GM13976 (cell line): ENCODE measurements around the gene CTR9.

Source experiments
- DNase-seq: peaks from one replicate; pipeline ENCODE4 v3.0.0; 2012; ENCODE audit warnings: low spot score
- in situ Hi-C: fragments of 300-500 bp; cut with MboI; formaldehyde crosslinking; loops from one replicate; pipeline ENCODE4 v1.12.0; 2022; ENCODE audit warnings: low sequenced_read_pairs, mixed read lengths, inconsistent platforms; ENCODE audit not compliant: unreplicated experiment
- TF ChIP-seq, protein P1 (sequence below): IDR thresholded peaks from 2 replicates; pipeline ENCODE4 v1.5.1; 2012; ENCODE audit warnings: borderline replicate concordance, mild to moderate bottlenecking; ENCODE audit not compliant: insufficient read depth; ENCODE audit errors: extremely low read depth, missing control alignments, control extremely low read depth

CTR9 gene

DNA sequence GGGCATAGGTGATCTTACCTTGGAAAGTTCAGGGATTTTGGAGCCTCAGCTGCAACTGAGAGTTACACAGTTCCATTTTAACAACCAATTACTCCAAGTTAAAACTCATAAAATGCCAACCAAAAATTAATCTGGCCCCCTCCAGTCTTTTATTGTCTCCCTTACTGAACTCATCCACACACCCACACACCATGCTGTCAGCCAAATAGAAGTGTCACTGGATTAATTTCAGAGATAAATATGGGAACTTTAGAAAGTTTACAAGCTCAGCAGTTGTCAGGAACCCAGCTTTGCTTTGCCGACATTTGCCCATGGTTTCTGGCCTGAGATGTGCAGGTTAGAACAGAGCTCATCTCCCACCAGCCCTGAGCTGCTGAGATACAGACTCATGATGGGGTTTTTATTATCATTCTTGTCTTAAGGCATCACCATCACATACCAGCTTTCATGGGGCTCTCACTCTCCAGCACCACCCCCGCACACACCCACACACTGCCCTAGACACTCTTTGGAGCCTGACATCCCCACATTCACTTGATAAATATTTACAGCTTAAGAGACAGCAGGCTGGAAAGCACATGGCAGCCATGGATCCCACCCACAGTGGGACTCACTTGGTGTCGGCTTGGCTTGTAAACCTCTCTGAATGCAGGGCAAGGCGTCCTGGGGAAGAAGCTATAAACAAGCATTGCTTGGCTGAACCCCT is 23.7 kb upstream of the CTR9 start:
- DNase-seq: no peak
- in situ Hi-C loops: no loop called here
- TF ChIP-seq, protein P1, sequence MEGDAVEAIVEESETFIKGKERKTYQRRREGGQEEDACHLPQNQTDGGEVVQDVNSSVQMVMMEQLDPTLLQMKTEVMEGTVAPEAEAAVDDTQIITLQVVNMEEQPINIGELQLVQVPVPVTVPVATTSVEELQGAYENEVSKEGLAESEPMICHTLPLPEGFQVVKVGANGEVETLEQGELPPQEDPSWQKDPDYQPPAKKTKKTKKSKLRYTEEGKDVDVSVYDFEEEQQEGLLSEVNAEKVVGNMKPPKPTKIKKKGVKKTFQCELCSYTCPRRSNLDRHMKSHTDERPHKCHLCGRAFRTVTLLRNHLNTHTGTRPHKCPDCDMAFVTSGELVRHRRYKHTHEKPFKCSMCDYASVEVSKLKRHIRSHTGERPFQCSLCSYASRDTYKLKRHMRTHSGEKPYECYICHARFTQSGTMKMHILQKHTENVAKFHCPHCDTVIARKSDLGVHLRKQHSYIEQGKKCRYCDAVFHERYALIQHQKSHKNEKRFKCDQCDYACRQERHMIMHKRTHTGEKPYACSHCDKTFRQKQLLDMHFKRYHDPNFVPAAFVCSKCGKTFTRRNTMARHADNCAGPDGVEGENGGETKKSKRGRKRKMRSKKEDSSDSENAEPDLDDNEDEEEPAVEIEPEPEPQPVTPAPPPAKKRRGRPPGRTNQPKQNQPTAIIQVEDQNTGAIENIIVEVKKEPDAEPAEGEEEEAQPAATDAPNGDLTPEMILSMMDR: no peak

DNA sequence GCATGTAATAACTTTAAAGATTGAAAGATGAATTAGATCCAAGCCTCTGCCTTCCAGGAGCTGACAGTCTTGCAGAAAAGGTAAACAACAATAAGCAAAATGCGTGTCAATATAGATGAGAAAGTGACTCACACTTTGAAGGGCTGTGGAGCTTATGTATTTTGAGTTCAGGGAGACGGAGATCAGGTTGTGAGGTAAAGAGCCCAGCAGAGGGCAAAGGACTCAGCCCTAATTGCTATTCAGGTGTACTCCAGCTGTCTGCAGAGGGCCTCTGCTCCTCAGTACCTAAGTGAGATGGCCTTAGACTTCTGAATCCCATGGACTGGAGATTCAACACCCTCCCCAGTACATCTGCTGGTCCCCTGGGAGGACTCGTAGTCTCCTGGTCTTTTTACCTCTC is 22.9 kb upstream of the CTR9 start:
- TF ChIP-seq, protein P1: no peak
- in situ Hi-C loops: no loop called here
- DNase-seq: no peak

DNA sequence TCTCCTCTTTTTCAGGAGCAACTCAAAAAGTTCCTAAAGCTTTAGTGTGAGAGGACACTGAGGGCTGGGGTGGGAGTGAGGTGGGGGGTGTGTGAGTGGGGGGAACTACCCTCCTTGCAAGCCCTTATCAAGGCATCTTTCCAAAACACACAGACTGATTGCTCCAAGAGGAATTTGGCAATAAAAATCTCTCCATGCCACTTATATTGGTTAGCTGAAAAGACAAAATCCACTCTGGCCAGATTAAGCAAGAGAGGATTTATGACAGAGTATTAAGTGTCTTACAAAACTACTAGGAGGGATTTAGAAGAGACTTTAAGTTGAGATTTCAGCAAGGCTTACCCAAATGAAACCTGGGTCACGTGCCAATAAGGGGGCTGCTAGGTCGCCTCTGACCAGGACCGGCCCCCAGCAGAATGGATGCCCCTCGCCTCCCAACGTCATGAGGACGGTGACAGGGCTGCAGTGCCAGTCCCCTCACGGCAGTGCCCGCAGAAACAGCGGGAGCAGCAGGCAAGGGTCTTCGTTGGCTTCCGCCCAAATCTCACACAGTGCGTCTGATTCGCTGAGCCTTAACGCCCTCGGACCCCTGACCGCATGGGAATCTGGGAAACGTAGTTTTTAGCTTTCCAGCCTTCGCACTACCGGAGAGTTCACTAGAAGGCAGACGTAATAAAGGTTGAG is 22.1 kb upstream of the CTR9 start:
- DNase-seq: no peak
- TF ChIP-seq, protein P1: no peak
- in situ Hi-C loops: no loop called here

DNA sequence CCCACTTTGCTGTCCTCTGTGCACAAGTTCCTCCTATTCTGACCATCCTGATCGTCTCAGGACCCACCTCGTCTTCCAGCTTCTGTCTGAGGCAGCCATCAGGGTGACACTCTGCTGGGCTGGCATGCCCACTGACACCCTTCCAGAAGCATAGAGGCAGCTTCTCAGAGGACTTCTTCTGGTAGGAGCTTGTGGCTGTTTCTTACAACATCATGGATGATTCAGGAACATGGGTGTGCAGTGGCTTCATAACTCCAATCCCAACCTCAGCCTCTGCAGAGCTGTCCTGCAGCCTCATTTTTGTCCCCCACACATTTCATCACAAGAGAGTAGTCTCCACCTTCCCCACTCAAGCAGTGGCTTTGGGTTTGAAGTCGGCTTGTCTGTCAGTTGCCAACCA is 20.9 kb upstream of the CTR9 start:
- TF ChIP-seq, protein P1: no peak
- in situ Hi-C loops: no loop called here
- no peak for DNase-seq

DNA sequence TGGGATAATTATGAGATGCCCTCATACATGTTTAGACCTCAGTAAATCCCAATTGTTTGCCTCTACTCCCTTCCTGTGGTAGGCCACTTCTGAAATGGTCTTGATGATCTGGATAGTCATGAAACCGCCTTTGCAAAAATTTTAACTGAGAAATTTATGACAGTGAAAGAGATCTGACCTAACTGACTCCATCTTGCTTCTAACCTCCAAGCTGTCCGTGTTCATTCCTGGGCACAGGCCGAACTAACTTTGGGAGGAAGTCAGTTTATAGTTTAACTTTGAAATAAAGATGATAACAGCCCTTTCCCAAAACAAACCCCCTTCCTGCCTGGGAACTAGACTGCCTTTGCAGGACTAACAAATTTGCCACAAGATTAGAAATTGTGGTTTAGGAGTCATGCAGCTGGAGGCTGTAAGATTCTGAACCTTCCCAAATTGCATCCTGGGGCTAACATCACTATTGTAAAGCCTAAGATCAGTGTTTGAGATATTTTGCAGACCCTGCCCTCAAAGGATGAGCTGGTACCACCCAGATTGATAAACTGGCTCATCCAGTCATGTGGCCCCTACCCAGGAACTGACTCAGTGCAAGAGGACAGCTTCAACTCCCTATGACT is 19.9 kb upstream of the CTR9 start:
- in situ Hi-C loops: no loop called here
- TF ChIP-seq, protein P1: no peak
- no peak for DNase-seq

DNA sequence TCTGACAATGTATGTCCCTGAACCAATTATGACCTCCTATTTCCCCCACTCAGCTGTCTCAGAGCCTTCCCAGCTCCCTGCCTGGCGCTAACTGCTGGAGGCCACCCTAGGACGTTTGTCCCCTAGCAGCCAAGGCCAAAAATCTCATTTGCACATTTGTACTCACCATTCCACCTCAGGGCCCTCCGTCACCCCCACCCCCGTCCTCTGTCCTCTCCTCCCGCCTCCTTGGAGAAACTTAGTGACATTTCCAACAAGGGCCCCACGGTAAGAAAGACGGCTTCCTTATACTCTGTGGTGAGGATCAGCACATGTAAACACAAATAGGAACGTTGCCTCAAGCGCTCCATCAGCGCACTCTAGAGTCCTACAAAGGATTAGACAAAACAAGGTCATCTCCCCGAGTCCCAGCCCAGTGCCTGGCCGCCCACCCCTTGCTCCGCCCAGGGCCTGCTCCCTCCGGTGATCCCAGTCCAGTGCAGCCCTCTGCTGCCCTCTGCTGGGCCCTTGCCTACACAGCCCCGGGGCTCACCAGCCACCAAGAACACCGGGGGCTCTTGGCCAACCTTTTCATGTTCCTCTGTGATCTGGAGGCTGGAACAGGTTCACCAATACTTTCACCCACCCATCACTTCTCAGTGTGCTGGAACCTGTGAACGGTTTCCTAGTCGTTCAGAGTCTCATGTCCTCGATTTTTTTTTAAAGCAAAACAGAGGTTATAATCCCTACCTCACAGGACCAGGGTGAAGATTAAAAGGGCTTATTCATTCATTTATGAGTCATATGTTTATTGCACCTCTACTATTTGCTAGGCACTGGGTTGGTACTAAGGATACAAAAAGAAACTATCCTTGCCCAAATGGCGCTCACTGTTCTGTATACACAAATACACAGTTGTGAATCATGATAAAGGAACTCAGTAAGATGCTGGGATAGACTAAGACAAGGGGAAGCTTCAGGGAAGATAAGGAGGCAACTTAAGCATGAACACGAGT is 15.3 kb upstream of the CTR9 start:
- TF ChIP-seq, protein P1: peak; percentile 97
- in situ Hi-C loops: loop anchor here (5.0 kb wide), 1 partner anchor 328 kb away; no protein-coding TSS in a partner anchor
- peak; percentile 91 for DNase-seq
